Endodermal cell (in vitro differentiated cells): Measurements from ENCODE around the gene TMPO. TPM values are rescaled to one million over a fixed set of nuclear protein-coding genes. Genes with fewer than 3 reads are reported as not detected.

ENCODE experiments used
- DNase-seq: peaks from one replicate; pipeline ENCODE4 v3.0.0-alpha.2; 2017
- H3K27ac ChIP-seq: 2 replicates; pipeline ENCODE4 v1.5.1; 2013; ENCODE audit warnings: mild to moderate bottlenecking, low read depth, low read length, moderate library complexity
- H3K27me3 ChIP-seq: 2 replicates; pipeline ENCODE4 v1.6.1; 2013; ENCODE audit warnings: mild to moderate bottlenecking, low read length, moderate library complexity; ENCODE audit not compliant: insufficient read depth, control insufficient read depth, poor library complexity, severe bottlenecking
- H3K36me3 ChIP-seq: 2 replicates; pipeline ENCODE4 v1.7.0; 2013; ENCODE audit warnings: mild to moderate bottlenecking, low read length, moderate library complexity; ENCODE audit not compliant: control insufficient read depth, insufficient read depth
- H3K4me1 ChIP-seq: one replicate; pipeline ENCODE4 v1.7.0; 2013; ENCODE audit warnings: low read length; ENCODE audit not compliant: control insufficient read depth, insufficient read depth
- H3K4me3 ChIP-seq: 2 replicates; pipeline ENCODE4 v1.5.1; 2013; ENCODE audit warnings: mild to moderate bottlenecking, low read length, moderate library complexity
- H3K9ac ChIP-seq: 2 replicates; pipeline ENCODE4 v1.6.1; 2013; ENCODE audit warnings: mild to moderate bottlenecking, low read length, moderate library complexity; ENCODE audit not compliant: poor library complexity, severe bottlenecking; ENCODE audit errors: extremely low read depth
- H3K9me3 ChIP-seq: 2 replicates; pipeline ENCODE4 v1.6.1; 2013; ENCODE audit warnings: mild to moderate bottlenecking, low read length, moderate library complexity; ENCODE audit not compliant: control insufficient read depth
- H3K27ac Mint-ChIP-seq: 2 replicates; pipeline ENCODE4 v1.8.0; 2020; ENCODE audit warnings: mixed read lengths
- H3K27me3 Mint-ChIP-seq: 2 replicates; pipeline ENCODE4 v1.8.0; 2021; ENCODE audit warnings: mild to moderate bottlenecking, mixed read lengths; ENCODE audit not compliant: insufficient read depth
- H3K36me3 Mint-ChIP-seq: 2 replicates; pipeline ENCODE4 v1.8.0; 2020; ENCODE audit warnings: low read depth, mixed read lengths
- H3K4me1 Mint-ChIP-seq: 2 replicates; pipeline ENCODE4 v1.8.0; 2020; ENCODE audit warnings: mixed read lengths
- H3K4me3 Mint-ChIP-seq: 2 replicates; pipeline ENCODE4 v1.8.0; 2020; ENCODE audit warnings: mild to moderate bottlenecking, moderate library complexity, mixed read lengths
- H3K9me3 Mint-ChIP-seq: 2 replicates; pipeline ENCODE4 v1.8.0; 2020; ENCODE audit warnings: mild to moderate bottlenecking, mixed read lengths
- CTCF ChIP-seq: fragments of 200-600 bp; sonication (generic); conservative IDR thresholded peaks from 2 replicates; pipeline ENCODE4 v1.5.0; 2021; ENCODE audit warnings: antibody characterized with exemption, mild to moderate bottlenecking
- WGBS, 2 experiments: methylation state at CpG; one replicate each; pipeline versions ENCODE4 v1.1.5 to v1.1.7; 2013; ENCODE audit warnings: missing lambda C conversion rate in 2 of 2, mixed read lengths in 1 of 2; ENCODE audit not compliant: insufficient coverage in 1 of 2, insufficient read length in 1 of 2; 5-methylcytosine and 5-hydroxymethylcytosine counted together
- total RNA-seq, 2 donors: library from RNA; stranded (reverse); fragmentation: NEBNext Ultra II Directional in 1 of 2; extraction: Animal tissue kit (Norgen Biotek cat#: 25700) in 1 of 2; gene quantifications; 2 replicates in 1 of 2; 3 replicates in 1 of 2; pipeline ENCODE4 v1.2.1, GENCODE V29; 2021

TMPO gene
- total RNA-seq, 2 donors from 2014 or later: 176 to 203 TPM

GRCh38 chr12:98538031-98538430 is 22.6 kb downstream of the TMPO start:
- no peak overlapping the region for H3K27ac ChIP-seq
- 96 to 100% methylated on average over 1 to 4 of the region's 4 CpGs for WGBS, 2 experiments
- H3K4me1 ChIP-seq: peaks cover 3% of the 10 kb centered on the region
- DNase-seq: no peak
- no peak overlapping the region for H3K9ac ChIP-seq
- no peak overlapping the region for H3K4me3 ChIP-seq
- H3K36me3 ChIP-seq: peaks cover 92% of the 10 kb centered on the region
- H3K27me3 ChIP-seq: no peaks in the 10 kb centered on the region
- no peak overlapping the region for H3K4me3 Mint-ChIP-seq
- no peak for TF ChIP-seq CTCF
- no peak overlapping the region for H3K27ac Mint-ChIP-seq
- peaks cover 77% of the 10 kb centered on the region for H3K36me3 Mint-ChIP-seq
- H3K27me3 Mint-ChIP-seq: no peaks in the 10 kb centered on the region
- H3K9me3 Mint-ChIP-seq: no peaks in the 10 kb centered on the region
- no peaks in the 10 kb centered on the region for H3K4me1 Mint-ChIP-seq
- no peaks in the 10 kb centered on the region for H3K9me3 ChIP-seq

- Histone ChIP-seq H3K27me3 (no peaks in the 10 kb centered on the region), H3K27ac (no peak overlapping the region), H3K4me3 (no peak overlapping the region), H3K4me1 (no peaks in the 10 kb centered on the region), H3K36me3 (peaks cover 91% of the 10 kb centered on the region), H3K9ac (no peak overlapping the region), H3K9me3 (no peaks in the 10 kb centered on the region)
- Mint-ChIP-seq H3K27me3 (no peaks in the 10 kb centered on the region), H3K27ac (no peak overlapping the region), H3K4me1 (no peaks in the 10 kb centered on the region), H3K9me3 (no peaks in the 10 kb centered on the region), H3K36me3 (peaks cover 70% of the 10 kb centered on the region), H3K4me3 (no peak overlapping the region)
- no peak for TF ChIP-seq CTCF
- no peak for DNase-seq
Measured at GRCh38 chr12:98543701-98544100, 28.3 kb downstream of the TMPO start.

- Mint-ChIP-seq H3K4me1 (no peaks in the 10 kb centered on the region), H3K27ac (no peak overlapping the region), H3K27me3 (no peaks in the 10 kb centered on the region), H3K36me3 (peaks cover 76% of the 10 kb centered on the region), H3K9me3 (no peaks in the 10 kb centered on the region), H3K4me3 (no peak overlapping the region)
- H3K27ac ChIP-seq: no peak overlapping the region
- 100% methylated on average over 1 of the region's 1 CpG for WGBS, 2 experiments
- no peak for DNase-seq
- H3K36me3 ChIP-seq: peaks cover 98% of the 10 kb centered on the region
- H3K4me1 ChIP-seq: no peaks in the 10 kb centered on the region
- no peak overlapping the region for H3K4me3 ChIP-seq
- no peaks in the 10 kb centered on the region for H3K27me3 ChIP-seq
- no peak overlapping the region for H3K9ac ChIP-seq
- TF ChIP-seq CTCF: no peak
- no peaks in the 10 kb centered on the region for H3K9me3 ChIP-seq
Measured at GRCh38 chr12:98544751-98545150, 29.4 kb downstream of the TMPO start.
